C4-2B (cell line): ENCODE measurements around the gene SLC26A2.

Source experiments
- CTCF ChIP-seq: fragments of 450-650 bp; conservative IDR thresholded peaks from 2 replicates; pipeline ENCODE4 v1.5.1; 2017; ENCODE audit warnings: mild to moderate bottlenecking
- ZFX ChIP-seq: fragments of 450-650 bp; IDR thresholded peaks from 2 replicates; pipeline ENCODE4 v1.6.1; 2017

GRCh38 chr5:150001660-150002486 is 41.3 kb downstream of the SLC26A2 start:
- peak; percentile 73 for TF ChIP-seq CTCF
- no peak for TF ChIP-seq ZFX
